Right lobe of liver (tissue), 6 donors: ENCODE data around the gene TGFBR3L. TPM values are rescaled to one million over a fixed set of nuclear protein-coding genes. Genes with fewer than 3 reads are reported as not detected.
A peak's percentile ranks its signal among the peaks of the same experiment; 100 is the strongest.

Experiments used
- ATAC-seq, 4 donors: fragments of 200-7000 bp; cut with Tn5 transposase; one replicate each; pipeline ENCODE4 v1.9.1; 2020; ENCODE audit warnings: mild to moderate bottlenecking in 4 of 4, moderate library complexity in 4 of 4
- DNase-seq, 3 donors: peaks; one replicate each; pipeline ENCODE4 v3.0.0-alpha.2; 2020
- H3K27ac ChIP-seq, 3 donors: fragments of 200-600 bp; one replicate each; pipeline ENCODE4 v1.8.0; 2022
- H3K27me3 ChIP-seq, 2 donors: fragments of 200-600 bp; one replicate each; pipeline ENCODE4 v1.8.0; 2022
- H3K36me3 ChIP-seq, 4 donors: fragments of 200-600 bp; sonication (generic) in 1 of 4; one replicate each; pipeline versions ENCODE4 v1.5.1 to v1.8.0; 2017 to 2022; ENCODE audit warnings: control low read depth in 1 of 4
- H3K4me1 ChIP-seq, 4 donors: fragments of 200-600 bp; sonication (generic) in 1 of 4; one replicate each; pipeline versions ENCODE4 v1.5.1 to v1.8.0; 2017 to 2022; ENCODE audit warnings: control low read depth in 1 of 4
- H3K4me3 ChIP-seq, 3 donors: fragments of 200-600 bp; one replicate each; pipeline ENCODE4 v1.8.0; 2022
- H3K9me3 ChIP-seq, 4 donors: fragments of 200-600 bp; sonication (generic) in 1 of 4; one replicate each; pipeline versions ENCODE4 v1.5.1 to v1.8.0; 2017 to 2022; ENCODE audit warnings: control low read depth in 1 of 4
- CTCF ChIP-seq, 4 donors: fragments of 200-600 bp in 3 of 4; fragments of 450-650 bp in 1 of 4; IDR thresholded peaks; one replicate each; pipeline versions ENCODE4 v1.5.1 to v1.8.0; 2016 to 2022; ENCODE audit warnings: antibody characterized with exemption in 4 of 4, mild to moderate bottlenecking in 2 of 4
- POLR2A ChIP-seq: fragments of 450-650 bp; IDR thresholded peaks from one replicate; pipeline ENCODE4 v1.6.1; 2017; ENCODE audit warnings: antibody characterized with exemption, mild to moderate bottlenecking
- WGBS: methylation state at CpG from one replicate; pipeline ENCODE4 v1.1.6; 2018; ENCODE audit warnings: low coverage, low lambda C conversion rate; ENCODE audit not compliant: insufficient coverage; ENCODE audit errors: missing lambda C conversion rate; 5-methylcytosine and 5-hydroxymethylcytosine counted together
- intact Hi-C, 2 donors: fragments of 100-400 bp; cut with DNase I; formaldehyde crosslinking; loops; one replicate each; pipeline versions ENCODE4 v1.11.2 to v1.14.1; 2022
- total RNA-seq, 6 experiments: library from RNA; depleted of rRNA in 2 of 6; stranded (reverse); fragments of >200 nt in 2 of 6; fragmentation: NEBNext Ultra II Directional in 3 of 6; extraction: Animal tissue kit (Norgen Biotek cat#: 25700) in 3 of 6; gene quantifications; one replicate each; pipeline versions ENCODE4 v1.1.0 to v1.2.4, GENCODE V29; 2016 to 2023
- donor health status: DM: no; HTN: yes; CAD: no.
- donor health status: DM: no; HTN: no; CAD: no.
- donor health status: DM: no; HTN: no; CAD: no.
- donor health status: DM: no; HTN: yes; CAD: no.
- donor health status: DM: no; HTN: yes; CAD: no.

The TGFBR3L gene
- total RNA-seq, 6 experiments from 2014 or later: 0.42 to 2.9 (median 1.3) TPM

- Histone ChIP-seq H3K4me3 (no peak overlapping the region), H3K36me3 (no peaks in the 10 kb centered on the region), H3K27me3 (no peaks in the 10 kb centered on the region), H3K4me1 (peaks cover 0 to 31% (median 11%) of the 10 kb centered on the region in 4 donors), H3K9me3 (no peaks in the 10 kb centered on the region), H3K27ac (no peak overlapping the region)
- WGBS: 96% methylated on average over 5 of the region's 7 CpGs
- ATAC-seq: no peak
- TF ChIP-seq CTCF (IDR thresholded peaks at IDR 0.05) (no peak), POLR2A (no peak)
- intact Hi-C loops: loop anchor here in 1 of 2 donors (10.0 kb wide), 1 partner anchor 47 kb away; no protein-coding TSS in a partner anchor
- no peak for DNase-seq
These were observed 13.3 kb upstream of the TGFBR3L start for GRCh38 chr19:7901337-7901736.

GRCh38 chr19:7902796-7903243 lies 11.8 kb upstream of the TGFBR3L start:
- WGBS: 0% methylated on average over 4 of the region's 20 CpGs
- Histone ChIP-seq H3K4me3 (peak overlapping the region; percentile 61 to 83 (median 82)), H3K27ac (peak overlapping the region; percentile 62 to 83 (median 75)), H3K27me3 (no peaks in the 10 kb centered on the region), H3K36me3 (no peaks in the 10 kb centered on the region), H3K9me3 (no peaks in the 10 kb centered on the region), H3K4me1 (peaks cover 0 to 20% (median 6%) of the 10 kb centered on the region in 4 donors)
- DNase-seq (peak; percentile 41 to 72 (median 58)), ATAC-seq (peak; percentile 6 to 30 (median 15))
- TF ChIP-seq CTCF (IDR thresholded peaks at IDR 0.05) (no peak), POLR2A (no peak)
- intact Hi-C loops: loop anchor here in 1 of 2 donors (10.0 kb wide), 1 partner anchor 48 kb away; no protein-coding TSS in a partner anchor

GRCh38 chr19:7903244-7904073 lies 11.2 kb upstream of the TGFBR3L start, which contains the start of gene MAP2K7:
Gene MAP2K7, plus strand, starts transcription at chr19:7903877. Its CDS starts 68 bp downstream, at chr19:7903945.
- 0% methylated on average over 14 of the region's 89 CpGs for WGBS
- no peaks in the 10 kb centered on the region for H3K9me3 ChIP-seq
- TF ChIP-seq CTCF (IDR thresholded peaks at IDR 0.05) (peak; percentile 23 to 78 (median 59)), POLR2A (peak; percentile 85)
- H3K4me1 ChIP-seq: peaks cover 0 to 16% (median 4%) of the 10 kb centered on the region in 4 donors
- intact Hi-C loops: loop anchor here in 1 of 2 donors (10.0 kb wide), 1 partner anchor 49 kb away; no protein-coding TSS in a partner anchor
- H3K36me3 ChIP-seq: no peaks in the 10 kb centered on the region
- H3K4me3 ChIP-seq: peak within 1 kb of the TSS; percentile 72 to 83 (median 82)
- ATAC-seq: peak; percentile 80 to 93 (median 86)
- H3K27ac ChIP-seq: peak within 1 kb of the TSS; percentile 75 to 83 (median 75)
- DNase-seq: peak; percentile 100
- H3K27me3 ChIP-seq: no peaks in the 10 kb centered on the region

- no peaks in the 10 kb centered on the region for H3K27me3 ChIP-seq
- DNase-seq (peak; percentile 68 to 79 (median 74)), ATAC-seq (peak; percentile 29 to 62 (median 42))
- TF ChIP-seq POLR2A (no peak), CTCF (IDR thresholded peaks at IDR 0.05) (no peak)
- no peaks in the 10 kb centered on the region for H3K9me3 ChIP-seq
- WGBS: 24% methylated on average over 9 of the region's 68 CpGs
- no peaks in the 10 kb centered on the region for H3K36me3 ChIP-seq
- intact Hi-C loops: loop anchor here (5.0 to 10.0 kb wide), 2 partner anchors 50 to 57 kb away; no protein-coding TSS in a partner anchor
- peak overlapping the region; percentile 11 to 75 (median 73) for H3K27ac ChIP-seq
- H3K4me1 ChIP-seq: peaks cover 0 to 16% (median 4%) of the 10 kb centered on the region in 4 donors
- peak overlapping the region; percentile 72 to 83 (median 82) for H3K4me3 ChIP-seq
These were observed 10.3 kb upstream of the TGFBR3L start for GRCh38 chr19:7904074-7905020.
